GM19238 (cell line): ENCODE results near the gene BBIP1.
"Not testable (repeated sequence)": the region's sequence is repeated elsewhere in the genome, so short reads cannot be mapped to it uniquely, and the experiment has no call there.

ENCODE experiments used
- DNase-seq: peaks from one replicate; pipeline ENCODE4 v3.0.0; 2011; ENCODE audit warnings: low spot score; ENCODE audit not compliant: insufficient read length

The BBIP1 gene

GRCh38 chr10:110885932-110886674 is 32.9 kb downstream of the BBIP1 start:
- DNase-seq, result no peak

GRCh38 chr10:110883924-110884323 is 35.1 kb downstream of the BBIP1 start:
- no peak for DNase-seq

GRCh38 chr10:110881905-110882304 is 37.1 kb downstream of the BBIP1 start:
- DNase-seq, result no peak

DNA sequence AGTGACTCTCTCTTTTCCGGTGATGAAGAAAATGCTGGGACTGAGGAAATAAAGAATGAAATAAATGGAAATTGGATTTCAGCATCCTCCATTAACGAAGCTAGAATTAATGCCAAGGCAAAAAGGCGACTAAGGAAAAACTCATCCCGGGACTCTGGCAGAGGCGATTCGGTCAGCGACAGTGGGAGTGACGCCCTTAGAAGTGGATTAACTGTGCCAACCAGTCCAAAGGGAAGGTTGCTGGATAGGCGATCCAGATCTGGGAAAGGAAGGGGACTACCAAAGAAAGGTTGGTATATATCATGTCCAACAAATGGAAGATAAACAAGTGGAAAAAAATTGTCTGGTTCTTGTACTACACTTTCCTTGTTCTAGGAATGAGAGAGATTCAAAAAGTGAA is 37.7 kb downstream of the BBIP1 start:
- DNase-seq, result no peak

GRCh38 chr10:110880012-110880411 is 39.0 kb downstream of the BBIP1 start:
- DNase-seq, result no peak

DNA sequence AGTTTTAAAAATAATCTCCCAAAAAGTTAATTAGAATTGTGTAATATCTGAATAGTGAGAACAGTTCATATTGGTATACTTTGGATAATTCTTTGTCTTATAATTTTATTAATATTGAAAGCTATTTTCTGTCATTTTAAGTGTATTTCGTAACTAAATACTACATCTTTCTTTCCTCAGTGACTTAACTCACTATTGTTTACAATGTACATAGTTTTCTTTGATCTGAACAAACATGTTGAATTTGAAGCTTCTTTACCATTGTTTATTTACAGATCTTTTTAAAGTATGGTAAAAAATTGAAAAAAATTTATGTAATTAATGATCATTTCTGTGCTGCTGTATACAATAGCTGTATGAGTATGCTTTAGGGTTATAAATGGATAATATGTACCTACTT is 42.2 kb downstream of the BBIP1 start:
- DNase-seq, result no peak

- no peak for DNase-seq
Observed at GRCh38 chr10:110876000-110876399, 43.0 kb downstream of the BBIP1 start.

DNA sequence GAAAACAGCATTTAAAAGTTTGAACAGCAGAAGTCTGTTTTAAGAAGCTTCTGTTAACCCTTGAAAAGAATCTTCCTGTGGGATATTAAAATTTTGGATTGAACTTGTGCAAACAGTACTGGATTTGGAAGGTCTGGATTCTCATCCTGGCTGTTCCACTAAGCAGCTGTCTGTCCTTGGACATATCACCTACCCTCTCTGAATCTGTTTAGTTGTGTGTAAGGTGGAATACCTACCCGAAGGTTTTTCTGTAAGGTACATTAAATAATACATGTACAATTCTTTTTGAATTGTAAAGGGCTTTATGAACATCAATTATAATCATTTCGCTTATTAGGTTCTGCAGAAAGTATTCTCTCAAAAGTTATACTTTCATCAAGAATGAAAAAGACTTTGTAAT is 45.0 kb downstream of the BBIP1 start:
- DNase-seq, result no peak

DNA sequence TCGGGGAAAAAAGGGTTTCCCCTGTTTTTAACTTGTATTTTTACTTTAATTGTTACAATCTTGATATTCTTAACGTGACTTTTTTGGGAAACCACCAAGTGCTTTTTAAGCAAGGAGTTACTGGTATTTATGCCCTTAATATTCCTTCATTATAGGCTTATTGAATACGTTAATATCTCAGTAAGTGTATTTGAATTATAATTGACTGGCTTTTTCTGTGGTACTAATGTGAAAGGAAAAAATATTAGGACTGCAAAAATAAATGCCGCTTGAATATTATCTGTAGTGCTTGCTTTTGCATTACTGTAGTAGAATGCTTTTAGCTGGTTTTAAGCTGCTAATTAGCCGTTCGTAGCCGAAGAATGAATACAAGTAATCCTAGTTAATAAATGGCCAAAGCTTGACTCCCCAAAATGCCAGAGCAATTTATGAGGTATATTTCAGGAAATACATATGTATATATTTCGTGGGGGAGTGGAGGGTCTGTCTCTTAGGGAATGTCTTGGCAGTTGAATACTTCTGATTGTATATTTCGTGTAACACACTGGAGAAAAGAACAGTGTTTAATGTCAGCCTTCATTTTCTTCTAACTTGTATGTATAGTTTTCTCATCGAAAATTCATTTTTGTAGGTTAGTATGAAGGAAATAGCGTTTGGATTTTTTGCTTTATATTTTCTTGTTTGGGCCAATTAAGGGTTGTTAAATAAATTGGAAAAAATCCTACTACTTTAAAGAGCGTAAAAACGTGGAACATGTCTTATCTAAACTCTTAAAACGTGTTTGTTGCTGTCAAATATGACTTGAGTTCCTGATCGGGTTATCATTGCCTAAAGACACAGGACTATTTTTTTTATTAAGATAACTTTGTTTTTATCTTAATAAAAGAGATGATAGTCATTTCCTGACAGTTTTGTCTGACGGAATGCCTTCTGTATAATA is 45.7 kb downstream of the BBIP1 start:
- DNase-seq, result no peak

DNA sequence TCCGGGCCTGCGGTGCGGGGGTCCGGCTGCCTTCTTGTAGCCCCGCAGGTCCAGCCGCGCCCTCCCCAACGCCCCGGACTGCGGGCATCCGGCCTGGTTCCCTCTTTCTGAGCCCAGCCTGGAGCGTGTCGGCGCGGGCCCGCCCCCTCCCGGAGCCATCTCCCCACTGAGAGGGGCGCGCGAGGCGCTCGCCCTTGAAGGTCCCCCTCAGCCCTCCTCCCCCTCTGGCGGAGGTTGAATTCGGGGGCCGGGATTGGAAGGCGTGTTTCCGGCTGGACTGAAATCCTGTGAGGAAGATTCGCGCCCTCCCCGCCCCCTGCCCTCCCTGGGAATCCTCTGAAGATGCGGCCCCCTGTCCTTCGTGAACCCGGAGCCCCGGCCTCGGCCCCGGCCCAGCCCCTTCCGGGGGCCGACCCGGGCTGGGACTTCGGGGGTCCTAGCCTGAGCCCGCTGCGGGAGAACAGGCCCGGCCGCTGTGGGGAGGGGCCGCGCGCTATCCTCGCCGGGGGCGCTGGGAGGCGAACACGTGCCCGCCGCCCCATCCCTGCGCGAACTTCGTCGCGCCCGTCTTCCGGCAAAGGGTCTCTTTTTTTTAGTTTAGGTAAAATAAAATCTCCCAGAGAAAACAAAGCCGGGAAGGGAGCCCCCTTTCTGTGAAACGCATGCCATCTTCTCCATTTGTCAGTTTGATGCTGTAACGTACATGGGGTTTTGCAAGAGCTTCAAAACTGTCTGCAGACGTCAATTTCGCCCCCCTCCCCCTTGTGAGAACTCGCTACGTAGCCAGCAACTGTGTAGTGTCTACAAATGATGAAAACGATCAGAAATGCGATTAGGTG is 46.6 kb downstream of the BBIP1 start:
- DNase-seq, result no peak

- DNase-seq, result peak; percentile 49
Observed at GRCh38 chr10:110871298-110872084, 47.5 kb downstream of the BBIP1 start, which contains the start of gene PDCD4. Gene PDCD4, plus strand, starts transcription at chr10:110871928. Its CDS starts 4,100 bp downstream, at chr10:110876028.

GRCh38 chr10:110870823-110871297 is 48.1 kb downstream of the BBIP1 start:
- DNase-seq, result no peak

- no peak for DNase-seq
Observed at GRCh38 chr10:110868981-110869380, 50.0 kb downstream of the BBIP1 start.

DNA sequence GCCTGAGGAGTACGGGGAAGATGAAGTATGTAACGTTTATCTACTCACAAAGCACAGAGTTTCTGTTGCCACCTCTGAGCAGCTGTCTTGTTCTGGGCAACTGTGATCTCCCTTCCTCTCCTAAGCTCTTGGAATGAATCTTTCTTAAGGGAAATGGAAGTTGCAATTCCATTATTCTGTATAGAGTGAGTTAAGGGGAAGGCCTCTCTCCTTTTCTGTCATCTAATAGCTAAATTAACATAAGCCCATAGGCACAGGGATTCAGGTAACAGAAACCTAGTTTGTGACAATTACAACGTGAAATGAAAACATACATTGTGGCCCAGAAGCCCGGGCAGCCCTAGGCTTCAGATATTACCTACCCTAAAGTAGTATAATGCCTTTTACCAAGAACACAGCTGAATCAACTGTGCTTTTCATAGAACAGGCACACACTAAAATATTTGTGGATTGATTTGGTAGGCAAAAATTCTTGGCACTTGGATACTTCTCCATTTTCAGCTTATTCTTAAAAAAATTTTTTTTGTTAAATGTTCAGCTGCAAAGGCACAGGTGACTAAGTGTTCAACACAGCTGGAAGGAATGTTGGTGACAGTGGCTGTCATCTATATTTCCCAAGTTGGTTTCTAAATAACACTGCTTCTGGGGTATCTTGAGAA is 51.0 kb downstream of the BBIP1 start:
- DNase-seq, result no peak

DNA sequence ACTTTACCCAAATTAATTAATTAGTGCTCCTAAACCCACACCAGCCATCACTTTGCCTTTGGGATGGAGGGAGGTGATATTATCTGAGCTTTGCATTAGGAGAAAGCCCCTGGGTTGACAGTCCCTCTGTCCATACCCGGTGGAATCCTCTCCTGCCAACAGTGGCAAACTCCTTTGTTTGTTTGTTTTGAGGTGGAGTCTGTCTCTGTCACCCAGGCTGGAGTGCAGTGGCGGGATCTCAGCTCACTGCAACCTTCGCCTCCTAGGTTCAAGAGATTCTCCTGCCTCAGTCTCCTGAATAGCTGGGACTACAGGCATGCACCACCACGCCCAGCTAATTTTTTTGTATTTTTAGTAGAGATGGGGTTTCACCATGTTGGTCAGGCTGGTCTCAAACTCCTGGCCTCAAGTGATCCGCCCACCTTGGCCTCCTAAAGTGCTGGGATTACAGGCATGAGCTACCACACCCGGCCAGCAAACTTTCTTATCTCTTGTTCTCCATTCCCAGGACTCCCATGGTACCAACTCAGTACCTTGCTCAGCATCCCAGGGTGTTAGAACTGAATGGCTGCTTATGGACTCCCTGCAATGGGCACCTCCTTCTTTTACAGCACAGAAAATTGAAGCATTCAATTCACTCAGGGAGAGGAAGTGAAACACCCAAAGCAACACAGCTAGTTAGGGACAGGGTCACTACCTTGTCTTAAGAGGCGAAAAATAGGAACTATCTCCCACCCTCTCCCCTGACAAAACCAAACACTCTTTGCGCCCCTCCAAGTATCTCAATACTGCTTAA is 51.8 kb downstream of the BBIP1 start:
- DNase-seq, result not testable (repeated sequence)

- DNase-seq, result no peak
Observed at GRCh38 chr10:110865809-110866482, 53.0 kb downstream of the BBIP1 start.

DNA sequence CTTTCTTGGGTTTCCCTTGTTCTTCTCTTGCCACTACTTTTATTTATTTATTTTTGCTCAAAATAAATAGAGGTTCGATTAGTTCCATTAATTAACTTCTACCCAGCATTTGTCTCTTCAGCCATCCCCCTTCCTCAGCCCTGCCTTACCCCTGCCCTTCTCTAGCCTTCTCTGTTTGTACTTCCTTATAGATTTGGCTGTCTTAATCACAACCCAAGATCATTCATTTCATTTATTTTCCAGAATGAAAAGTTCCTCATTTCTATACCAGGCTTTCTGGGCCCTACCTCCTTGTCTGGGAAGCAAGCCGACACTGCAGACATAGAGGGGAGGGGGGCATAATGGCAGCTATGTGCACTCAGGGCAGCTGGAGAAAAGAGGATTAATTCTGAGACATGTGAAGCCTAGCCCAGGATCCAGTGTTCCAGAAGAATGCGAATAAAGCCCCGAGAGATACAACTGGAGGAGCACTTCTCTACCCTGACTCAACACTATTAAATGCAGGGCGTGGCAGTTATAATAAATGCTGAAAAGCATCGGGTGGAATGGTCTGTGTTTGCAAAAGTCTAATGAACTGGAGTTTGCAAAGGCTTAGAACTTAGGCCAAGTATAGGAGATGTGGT is 53.7 kb downstream of the BBIP1 start:
- DNase-seq, result no peak

DNA sequence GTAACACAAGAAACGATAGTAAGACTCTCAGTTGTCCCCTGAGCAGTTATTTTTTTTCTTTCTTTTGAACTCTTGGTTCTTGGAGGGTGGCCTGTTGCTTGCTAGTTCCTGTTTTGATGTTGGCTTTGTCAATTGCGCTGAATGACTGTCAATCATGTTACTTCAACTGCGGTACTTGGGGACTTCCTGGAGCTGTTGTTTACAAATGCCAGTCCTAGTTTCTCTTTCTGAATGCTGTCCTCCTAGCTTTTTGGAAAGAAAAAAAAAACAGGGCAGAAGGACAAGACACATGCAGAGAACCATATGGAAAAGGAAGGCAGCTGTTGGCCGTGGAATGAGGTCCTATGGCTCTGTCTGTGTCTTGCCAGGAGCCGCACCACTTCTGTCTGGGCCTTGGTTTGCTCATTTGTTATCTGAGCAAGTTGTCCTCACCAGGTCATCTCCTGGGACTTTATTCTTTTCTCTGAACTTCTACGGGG is 54.3 kb downstream of the BBIP1 start:
- no peak for DNase-seq
